K562 (cell line): ENCODE measurements around the gene NDUFS5. TPM values are rescaled to one million over a fixed set of nuclear protein-coding genes. Genes with fewer than 3 reads are reported as not detected.

Experiments
- ATAC-seq: fragments of 200-7000 bp; cut with Tn5 transposase; 3 replicates; pipeline ENCODE4 v1.9.1; 2020; ENCODE audit warnings: moderate library complexity
- BruUV-seq: library from RNA; stranded (reverse); fragments of 400-500 nt; replicated peaks from 2 replicates; lab custom pipeline; 2021; lab: Mats Ljungman, UMichigan
- CTCF ChIA-PET: fragments of 300-600 bp; formaldehyde crosslinking; extraction: SDS; loops from one replicate; lab custom pipeline; 2021; ENCODE audit warnings: low intra/inter-chr PET ratio; lab: Yijun Ruan, JAX
- POLR2A ChIA-PET: fragments of 300-600, 350-650 bp; sonication (Branson Sonifier 250); formaldehyde crosslinking; extraction: SDS; loops from one replicate; lab custom pipeline; 2021; ENCODE audit warnings: antibody characterized with exemption, inconsistent platforms; lab: Yijun Ruan, JAX
- DNase-seq, 4 experiments: peaks; one replicate each; pipeline versions ENCODE4 v3.0.0 to v3.0.0-alpha.2; 2011 to 2018; ENCODE audit warnings: low spot score in 3 of 4, mixed read lengths in 3 of 4; ENCODE audit errors: extremely low read depth in 1 of 4
- FAIRE-seq: peaks from 2 replicates; lab custom pipeline; 2011; peaks lifted over from hg19 to GRCh38; lab: Jason Lieb, UNC
- H2AFZ ChIP-seq: 2 replicates; pipeline ENCODE4 v1.6.0; 2011; ENCODE audit warnings: low read depth, low read length, control low read depth, inconsistent platforms
- H3K27ac ChIP-seq: fragments of 200-600 bp; 3 replicates; pipeline ENCODE4 v1.8.0; 2011; ENCODE audit warnings: low read depth, mild to moderate bottlenecking, control low read depth, inconsistent platforms, low read length, moderate library complexity, mixed read lengths; ENCODE audit errors: extremely low read depth
- H3K27me3 ChIP-seq, 2 experiments: fragments of 300-600 bp in 1 of 2; 2 replicates in 1 of 2; 3 replicates in 1 of 2; pipeline versions ENCODE4 v1.6.0 to v1.8.0; 2011; ENCODE audit warnings: inconsistent platforms in 2 of 2, low read length in 2 of 2, mild to moderate bottlenecking in 1 of 2, mixed read lengths in 1 of 2, moderate library complexity in 1 of 2; ENCODE audit not compliant: control insufficient read depth in 2 of 2, insufficient read depth in 2 of 2
- H3K36me3 ChIP-seq: fragments of 300-600 bp; 3 replicates; pipeline ENCODE4 v1.8.0; 2011; ENCODE audit warnings: mild to moderate bottlenecking, low read length, inconsistent platforms; ENCODE audit not compliant: control insufficient read depth, insufficient read depth
- H3K4me1 ChIP-seq, 2 experiments: fragments of 200-600 bp in 1 of 2; replicated peaks in 1 of 2; 2 replicates in 1 of 2; 3 replicates in 1 of 2; pipeline versions ENCODE4 v1.5.1 to v1.8.0; 2011; ENCODE audit warnings: inconsistent platforms in 2 of 2, low read length in 2 of 2, mild to moderate bottlenecking in 1 of 2, mixed read lengths in 1 of 2, moderate library complexity in 1 of 2; ENCODE audit not compliant: control insufficient read depth in 2 of 2, insufficient read depth in 2 of 2
- H3K4me2 ChIP-seq: 2 replicates; pipeline ENCODE4 v1.6.1; 2011; ENCODE audit warnings: low read length, control low read depth, inconsistent platforms, mixed read lengths; ENCODE audit not compliant: insufficient read depth
- H3K4me3 ChIP-seq: fragments of 200-600 bp; sonication (generic), shearing (Covaris generic); 2 replicates; pipeline ENCODE4 v1.5.1; 2016; ENCODE audit warnings: control low read depth, inconsistent platforms
- H3K79me2 ChIP-seq: fragments of 200-600 bp; 3 replicates; pipeline ENCODE4 v1.8.0; 2011; ENCODE audit warnings: low read length, inconsistent platforms; ENCODE audit not compliant: control insufficient read depth, insufficient read depth
- H3K9ac ChIP-seq, 2 experiments: 2 replicates each; pipeline versions ENCODE4 v1.6.0 to v1.6.1; 2011; ENCODE audit warnings: low read depth in 2 of 2, low read length in 2 of 2, control low read depth in 1 of 2, inconsistent platforms in 1 of 2, mild to moderate bottlenecking in 1 of 2, mixed read lengths in 1 of 2; ENCODE audit not compliant: insufficient read depth in 1 of 2
- H3K9me1 ChIP-seq: one replicate; pipeline ENCODE4 v1.6.0; 2011; ENCODE audit warnings: inconsistent platforms, mild to moderate bottlenecking, low read length, moderate library complexity; ENCODE audit not compliant: control insufficient read depth, insufficient read depth
- H3K9me3 ChIP-seq: replicated peaks from 2 replicates; pipeline ENCODE4 v1.5.1; 2011; ENCODE audit warnings: low read depth, low read length, inconsistent platforms; ENCODE audit not compliant: control insufficient read depth, insufficient read depth
- H4K20me1 ChIP-seq: replicated peaks from 2 replicates; pipeline ENCODE4 v1.6.1; 2011; ENCODE audit warnings: low read length, inconsistent platforms, mixed read lengths; ENCODE audit not compliant: control insufficient read depth, insufficient read depth
- CEBPB ChIP-seq: fragments of 450-650 bp; IDR thresholded peaks from 2 replicates; pipeline ENCODE4 v1.6.1; 2016; ENCODE audit warnings: missing genetic modification characterization, missing compliant biosample characterization
- CEBPG ChIP-seq, 3 experiments: fragments of 200-800 bp in 1 of 3; sonication (Bioruptor generic) in 1 of 3; sonication (generic) in 1 of 3; formaldehyde crosslinking in 1 of 3; IDR thresholded peaks in 2 of 3; conservative IDR thresholded peaks in 1 of 3; 2 replicates each; pipeline versions ENCODE4 v1.6.1 to v1.8.0; 2016 to 2022; ENCODE audit warnings: missing compliant biosample characterization in 2 of 3, missing genetic modification characterization in 2 of 3, mild to moderate bottlenecking in 1 of 3, missing genetic modification reagents in 1 of 3
- LEF1 ChIP-seq: fragments of 450-650 bp; IDR thresholded peaks from 2 replicates; pipeline ENCODE4 v1.6.1; 2016; ENCODE audit warnings: mild to moderate bottlenecking
- THRA ChIP-seq: fragments of 450-650 bp; IDR thresholded peaks from 2 replicates; pipeline ENCODE4 v1.6.1; 2017; ENCODE audit warnings: mild to moderate bottlenecking, moderate library complexity
- ZNF740 ChIP-seq, 3 experiments: fragments of 200-800 bp in 1 of 3; sonication (Bioruptor generic) in 1 of 3; sonication (generic) in 1 of 3; formaldehyde crosslinking in 1 of 3; IDR thresholded peaks; 2 replicates each; pipeline versions ENCODE4 v1.6.1 to v1.8.0; 2016 to 2022; ENCODE audit warnings: mild to moderate bottlenecking in 2 of 3, missing compliant biosample characterization in 2 of 3, missing genetic modification characterization in 2 of 3, missing genetic modification reagents in 1 of 3
- WGBS: fragments of 100-300 bp; shearing (Covaris generic); methylation state at CpG from one replicate; pipeline ENCODE4 v1.1.6; 2016; ENCODE audit warnings: low coverage, mixed read lengths; ENCODE audit not compliant: insufficient coverage; ENCODE audit errors: missing lambda C conversion rate; 5-methylcytosine and 5-hydroxymethylcytosine counted together
- in situ Hi-C: fragments of 300-500 bp; cut with MboI; formaldehyde crosslinking; loops from 4 replicates; pipeline ENCODE4 v1.15.0; 2018; ENCODE audit warnings: inconsistent platforms, mixed read lengths
- intact Hi-C: fragments of 100-400 bp; cut with micrococcal nuclease; formaldehyde crosslinking; loops from 2 replicates; pipeline ENCODE4 v1.14.2; 2022
- polyA plus RNA-seq, 8 experiments: library from polyadenylated mRNA; depleted of rRNA in 4 of 8; stranded (reverse) in 5 of 8; unstranded in 3 of 8; fragments of >200 nt; fragmentation: Nextera tagmentation in 2 of 8; fragmentation: Illumina TruSeq in 1 of 8; extraction: Ambion mirVana in 2 of 8; extraction: Trizol in 1 of 8; gene quantifications; 2 replicates each; pipeline versions ENCODE4 v1.2.1 to v1.2.3, GENCODE V29; 2011 to 2014; ENCODE audit warnings: inconsistent platforms in 1 of 8, missing spikeins in 1 of 8
- total RNA-seq, 7 experiments: library from RNA; depleted of rRNA in 6 of 7; stranded (reverse); fragments of >200 nt in 6 of 7; fragmentation: Illumina TruSeq in 2 of 7; extraction: Trizol in 2 of 7; gene quantifications; 2 replicates each; pipeline versions ENCODE4 v1.2.1 to v1.2.3, GENCODE V29; 2011 to 2021; ENCODE audit warnings: low replicate concordance in 1 of 7

Gene NDUFS5
- total and polyA plus RNA-seq, 9 of the 15 experiments (the other 6 are each of a cell fraction or from before 2014, with no cell fraction given) = 499 to 2,737 (median 1,281) TPM

- intact Hi-C loops = no loop called here
- H3K9me3 ChIP-seq = no peaks in the 10 kb centered on the region
- ChIA-PET POLR2A (interaction anchor here (0.6 to 2.9 kb wide), 5 partner anchors 10 to 1534 kb away, joined by 3 to 14 read pairs (median 3); partner anchors contain the start of genes NDUFS5 and ZNF684), CTCF (no interaction called here)
- in situ Hi-C loops = no loop called here
- 39% methylated on average over 4 of the region's 4 CpGs for whole genome bisulfite sequencing
- peaks cover 98% of the 10 kb centered on the region for H3K36me3 ChIP-seq
- FAIRE-seq = no peak
- H4K20me1 ChIP-seq = peaks cover 12% of the 10 kb centered on the region
- TF ChIP-seq CEBPB (tag) (peak; percentile 74), CEBPG (CRISPR knock-in tag; IDR thresholded peaks at IDR 0.05) (no peak), CEBPG (tag; conservative IDR thresholded peaks at IDR 0.05 in 1 of 2, IDR thresholded peaks at IDR 0.05 in 1 of 2) (peak in 1 of 2 experiments; percentile 59; a peak in 2 of 4 replicates), LEF1 (no peak)
- H3K79me2 ChIP-seq = peaks cover 73% of the 10 kb centered on the region
- no peak overlapping the region for H3K4me3 ChIP-seq
- H3K4me1 ChIP-seq = peaks cover 0 to 7% of the 10 kb centered on the region in 2 experiments; a peak in 3 of 5 replicates
- H3K4me2 ChIP-seq = no peak overlapping the region
- peaks cover 8% of the 10 kb centered on the region for H3K9me1 ChIP-seq
- ATAC-seq = peak; percentile 30; the same call in 1 of the 3 replicates
- H3K27ac ChIP-seq = no peak overlapping the region
- DNase-seq = no peak
- no peak overlapping the region for H2AFZ ChIP-seq
- no TSS peak for BruUV-seq
- no peak overlapping the region for H3K9ac ChIP-seq
- no peaks in the 10 kb centered on the region for H3K27me3 ChIP-seq
Measured at GRCh38 chr1:38997034-38997900, 28.9 kb upstream of the NDUFS5 start.

- BruUV-seq = no TSS peak
- Histone ChIP-seq H2AFZ (no peak overlapping the region), H3K27ac (no peak overlapping the region), H3K9ac (no peak overlapping the region), H4K20me1 (peaks cover 7% of the 10 kb centered on the region), H3K9me3 (no peaks in the 10 kb centered on the region), H3K36me3 (peaks cover 97% of the 10 kb centered on the region), H3K4me2 (no peak overlapping the region), H3K79me2 (peaks cover 68% of the 10 kb centered on the region), H3K27me3 (no peaks in the 10 kb centered on the region), H3K4me1 (peaks cover 0 to 2% of the 10 kb centered on the region in 2 experiments; a peak in 3 of 5 replicates), H3K4me3 (no peak overlapping the region), H3K9me1 (peaks cover 8% of the 10 kb centered on the region)
- WGBS = 71% methylated on average over 3 of the region's 3 CpGs
- intact Hi-C loops (no loop called here), in situ Hi-C loops (no loop called here)
- no peak for ATAC-seq
- ChIA-PET POLR2A (interaction anchor here (0.6 to 2.9 kb wide), 4 partner anchors 10 to 168 kb away, joined by 3 to 14 read pairs (median 5); partner anchors contain the start of gene NDUFS5), CTCF (no interaction called here)
- TF ChIP-seq THRA (no peak), ZNF740 (CRISPR knock-in tag; IDR thresholded peaks at IDR 0.05) (no peak), ZNF740 (tag; IDR thresholded peaks at IDR 0.05) (0 out of 4 replicates have a peak, but pooled peaks of 1 of the 2 experiments have one; percentile 26)
- DNase-seq = no peak
- FAIRE-seq = no peak
Measured at GRCh38 chr1:38997901-38998190, 28.3 kb upstream of the NDUFS5 start.
